K562 (cell line): Measurements from ENCODE around the gene KCTD21. TPM values are rescaled to one million over a fixed set of nuclear protein-coding genes. Genes with fewer than 3 reads are reported as not detected.

Experiments used
- ATAC-seq: fragments of 200-7000 bp; cut with Tn5 transposase; 3 replicates; pipeline ENCODE4 v1.9.1; 2020; ENCODE audit warnings: moderate library complexity
- BruUV-seq: library from RNA; stranded (reverse); fragments of 400-500 nt; replicated peaks from 2 replicates; lab custom pipeline; 2021; lab: Mats Ljungman, UMichigan
- CTCF ChIA-PET: fragments of 300-600 bp; formaldehyde crosslinking; extraction: SDS; loops from one replicate; lab custom pipeline; 2021; ENCODE audit warnings: low intra/inter-chr PET ratio; lab: Yijun Ruan, JAX
- POLR2A ChIA-PET: fragments of 300-600, 350-650 bp; sonication (Branson Sonifier 250); formaldehyde crosslinking; extraction: SDS; loops from one replicate; lab custom pipeline; 2021; ENCODE audit warnings: antibody characterized with exemption, inconsistent platforms; lab: Yijun Ruan, JAX
- DNase-seq, 4 experiments: peaks; one replicate each; pipeline versions ENCODE4 v3.0.0 to v3.0.0-alpha.2; 2011 to 2018; ENCODE audit warnings: low spot score in 3 of 4, mixed read lengths in 3 of 4; ENCODE audit errors: extremely low read depth in 1 of 4
- FAIRE-seq: peaks from 2 replicates; lab custom pipeline; 2011; peaks lifted over from hg19 to GRCh38; lab: Jason Lieb, UNC
- H2AFZ ChIP-seq: 2 replicates; pipeline ENCODE4 v1.6.0; 2011; ENCODE audit warnings: low read depth, low read length, control low read depth, inconsistent platforms
- H3K27ac ChIP-seq: fragments of 200-600 bp; 3 replicates; pipeline ENCODE4 v1.8.0; 2011; ENCODE audit warnings: low read depth, mild to moderate bottlenecking, control low read depth, inconsistent platforms, low read length, moderate library complexity, mixed read lengths; ENCODE audit errors: extremely low read depth
- H3K27me3 ChIP-seq, 2 experiments: fragments of 300-600 bp in 1 of 2; 2 replicates in 1 of 2; 3 replicates in 1 of 2; pipeline versions ENCODE4 v1.6.0 to v1.8.0; 2011; ENCODE audit warnings: inconsistent platforms in 2 of 2, low read length in 2 of 2, mild to moderate bottlenecking in 1 of 2, mixed read lengths in 1 of 2, moderate library complexity in 1 of 2; ENCODE audit not compliant: control insufficient read depth in 2 of 2, insufficient read depth in 2 of 2
- H3K36me3 ChIP-seq: fragments of 300-600 bp; 3 replicates; pipeline ENCODE4 v1.8.0; 2011; ENCODE audit warnings: mild to moderate bottlenecking, low read length, inconsistent platforms; ENCODE audit not compliant: control insufficient read depth, insufficient read depth
- H3K4me1 ChIP-seq, 2 experiments: fragments of 200-600 bp in 1 of 2; replicated peaks in 1 of 2; 2 replicates in 1 of 2; 3 replicates in 1 of 2; pipeline versions ENCODE4 v1.5.1 to v1.8.0; 2011; ENCODE audit warnings: inconsistent platforms in 2 of 2, low read length in 2 of 2, mild to moderate bottlenecking in 1 of 2, mixed read lengths in 1 of 2, moderate library complexity in 1 of 2; ENCODE audit not compliant: control insufficient read depth in 2 of 2, insufficient read depth in 2 of 2
- H3K4me2 ChIP-seq: 2 replicates; pipeline ENCODE4 v1.6.1; 2011; ENCODE audit warnings: low read length, control low read depth, inconsistent platforms, mixed read lengths; ENCODE audit not compliant: insufficient read depth
- H3K4me3 ChIP-seq: fragments of 200-600 bp; sonication (generic), shearing (Covaris generic); 2 replicates; pipeline ENCODE4 v1.5.1; 2016; ENCODE audit warnings: control low read depth, inconsistent platforms
- H3K79me2 ChIP-seq: fragments of 200-600 bp; 3 replicates; pipeline ENCODE4 v1.8.0; 2011; ENCODE audit warnings: low read length, inconsistent platforms; ENCODE audit not compliant: control insufficient read depth, insufficient read depth
- H3K9ac ChIP-seq, 2 experiments: 2 replicates each; pipeline versions ENCODE4 v1.6.0 to v1.6.1; 2011; ENCODE audit warnings: low read depth in 2 of 2, low read length in 2 of 2, control low read depth in 1 of 2, inconsistent platforms in 1 of 2, mild to moderate bottlenecking in 1 of 2, mixed read lengths in 1 of 2; ENCODE audit not compliant: insufficient read depth in 1 of 2
- H3K9me1 ChIP-seq: one replicate; pipeline ENCODE4 v1.6.0; 2011; ENCODE audit warnings: inconsistent platforms, mild to moderate bottlenecking, low read length, moderate library complexity; ENCODE audit not compliant: control insufficient read depth, insufficient read depth
- H3K9me3 ChIP-seq: replicated peaks from 2 replicates; pipeline ENCODE4 v1.5.1; 2011; ENCODE audit warnings: low read depth, low read length, inconsistent platforms; ENCODE audit not compliant: control insufficient read depth, insufficient read depth
- H4K20me1 ChIP-seq: replicated peaks from 2 replicates; pipeline ENCODE4 v1.6.1; 2011; ENCODE audit warnings: low read length, inconsistent platforms, mixed read lengths; ENCODE audit not compliant: control insufficient read depth, insufficient read depth
- ARHGAP35 ChIP-seq: fragments of 450-650 bp; IDR thresholded peaks from 2 replicates; pipeline ENCODE4 v1.6.1; 2018; ENCODE audit not compliant: partially characterized antibody
- NFIX ChIP-seq: fragments of 250-450 bp; sonication (Bioruptor Pico); IDR thresholded peaks from 2 replicates; pipeline ENCODE4 v1.4.0; 2020; ENCODE audit warnings: low read depth, mild to moderate bottlenecking, moderate library complexity
- POLR2AphosphoS2 ChIP-seq: IDR thresholded peaks from 2 replicates; pipeline ENCODE4 v1.6.1; 2012; ENCODE audit warnings: low read length, improper control_type of control experiment
- POLR2B ChIP-seq: fragments of 450-650 bp; IDR thresholded peaks from 2 replicates; pipeline ENCODE4 v1.6.1; 2018; ENCODE audit warnings: low read depth; ENCODE audit not compliant: partially characterized antibody
- TCFL5 ChIP-seq: fragments of 250-450 bp; sonication (Bioruptor Pico); conservative IDR thresholded peaks from 2 replicates; pipeline ENCODE4 v1.6.1; 2021; ENCODE audit warnings: mild to moderate bottlenecking, moderate library complexity, matching md5 sums
- TRIM28 ChIP-seq: fragments of 450-650 bp; IDR thresholded peaks from 2 replicates; pipeline ENCODE4 v1.6.1; 2017
- ZNF699 ChIP-seq: fragments of 250-450 bp; sonication (Bioruptor Pico); IDR thresholded peaks from 2 replicates; pipeline ENCODE4 v1.8.0; 2021; ENCODE audit warnings: mild to moderate bottlenecking, moderate library complexity; ENCODE audit not compliant: insufficient replicate concordance
- WGBS: fragments of 100-300 bp; shearing (Covaris generic); methylation state at CpG from one replicate; pipeline ENCODE4 v1.1.6; 2016; ENCODE audit warnings: low coverage, mixed read lengths; ENCODE audit not compliant: insufficient coverage; ENCODE audit errors: missing lambda C conversion rate; 5-methylcytosine and 5-hydroxymethylcytosine counted together
- in situ Hi-C: fragments of 300-500 bp; cut with MboI; formaldehyde crosslinking; loops from 4 replicates; pipeline ENCODE4 v1.15.0; 2018; ENCODE audit warnings: inconsistent platforms, mixed read lengths
- intact Hi-C: fragments of 100-400 bp; cut with micrococcal nuclease; formaldehyde crosslinking; loops from 2 replicates; pipeline ENCODE4 v1.14.2; 2022
- polyA plus RNA-seq, 8 experiments: library from polyadenylated mRNA; depleted of rRNA in 4 of 8; stranded (reverse) in 5 of 8; unstranded in 3 of 8; fragments of >200 nt; fragmentation: Nextera tagmentation in 2 of 8; fragmentation: Illumina TruSeq in 1 of 8; extraction: Ambion mirVana in 2 of 8; extraction: Trizol in 1 of 8; gene quantifications; 2 replicates each; pipeline versions ENCODE4 v1.2.1 to v1.2.3, GENCODE V29; 2011 to 2014; ENCODE audit warnings: inconsistent platforms in 1 of 8, missing spikeins in 1 of 8
- total RNA-seq, 7 experiments: library from RNA; depleted of rRNA in 6 of 7; stranded (reverse); fragments of >200 nt in 6 of 7; fragmentation: Illumina TruSeq in 2 of 7; extraction: Trizol in 2 of 7; gene quantifications; 2 replicates each; pipeline versions ENCODE4 v1.2.1 to v1.2.3, GENCODE V29; 2011 to 2021; ENCODE audit warnings: low replicate concordance in 1 of 7
- TF ChIP-seq, protein P1 (sequence below): fragments of 450-650 bp; IDR thresholded peaks from 2 replicates; pipeline ENCODE4 v1.7.1; 2018; ENCODE audit warnings: mild to moderate bottlenecking, low read depth; ENCODE audit not compliant: partially characterized antibody

The KCTD21 gene
- total and polyA plus RNA-seq, 9 of the 15 experiments (the other 6 are each of a cell fraction or from before 2014, with no cell fraction given): 0.34 to 5.4 (median 1.9) TPM

DNA sequence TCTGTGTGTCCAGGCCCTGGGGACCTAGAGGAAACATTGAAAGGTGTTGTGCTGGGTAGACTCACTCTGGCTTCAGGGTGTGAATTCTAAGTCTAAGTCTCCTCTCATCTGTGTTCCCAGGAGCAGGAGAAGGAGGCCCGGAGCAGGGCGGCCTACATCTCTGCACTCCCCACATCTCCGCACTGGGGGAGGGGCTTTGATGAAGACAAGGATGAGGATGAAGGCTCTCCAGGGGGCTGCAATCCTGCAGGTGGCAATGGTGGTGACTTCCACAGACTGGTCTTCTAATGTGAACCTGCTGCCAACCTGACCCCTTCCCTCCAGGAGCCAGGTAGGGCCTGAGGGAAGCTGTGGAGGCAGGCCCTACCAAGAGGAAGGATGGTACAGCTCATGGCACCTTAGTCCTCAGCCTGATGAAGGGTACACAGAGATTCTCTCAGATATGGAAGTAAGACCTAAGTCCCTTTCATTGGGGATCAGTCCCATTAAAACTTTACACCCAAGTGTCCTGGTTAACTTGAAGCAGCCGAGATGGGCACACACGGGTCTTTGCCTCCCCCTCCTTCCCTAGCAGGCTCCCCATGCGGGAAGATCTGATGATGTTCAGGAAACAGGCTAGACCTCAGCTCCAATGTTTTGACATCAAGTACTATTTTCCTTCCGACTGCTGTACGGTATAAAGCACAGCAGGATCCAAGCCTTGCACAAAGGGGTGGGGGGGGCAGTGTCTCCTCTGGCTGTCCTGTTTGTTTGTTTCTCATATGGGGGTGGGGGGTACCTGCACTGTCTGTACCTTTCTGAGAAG, 25.3 kb upstream of the KCTD21 start:
- WGBS: 83% methylated on average over 8 of the region's 8 CpGs
- TF ChIP-seq POLR2AphosphoS2 (peak; percentile 66; the same call in 1 of the 2 replicates), POLR2B (peak; percentile 19), TCFL5 (CRISPR knock-in tag) (no peak), NFIX (CRISPR knock-in tag) (no peak), TRIM28 (no peak), ZNF699 (CRISPR knock-in tag) (no peak), ARHGAP35 (no peak)
- TF ChIP-seq, protein P1, sequence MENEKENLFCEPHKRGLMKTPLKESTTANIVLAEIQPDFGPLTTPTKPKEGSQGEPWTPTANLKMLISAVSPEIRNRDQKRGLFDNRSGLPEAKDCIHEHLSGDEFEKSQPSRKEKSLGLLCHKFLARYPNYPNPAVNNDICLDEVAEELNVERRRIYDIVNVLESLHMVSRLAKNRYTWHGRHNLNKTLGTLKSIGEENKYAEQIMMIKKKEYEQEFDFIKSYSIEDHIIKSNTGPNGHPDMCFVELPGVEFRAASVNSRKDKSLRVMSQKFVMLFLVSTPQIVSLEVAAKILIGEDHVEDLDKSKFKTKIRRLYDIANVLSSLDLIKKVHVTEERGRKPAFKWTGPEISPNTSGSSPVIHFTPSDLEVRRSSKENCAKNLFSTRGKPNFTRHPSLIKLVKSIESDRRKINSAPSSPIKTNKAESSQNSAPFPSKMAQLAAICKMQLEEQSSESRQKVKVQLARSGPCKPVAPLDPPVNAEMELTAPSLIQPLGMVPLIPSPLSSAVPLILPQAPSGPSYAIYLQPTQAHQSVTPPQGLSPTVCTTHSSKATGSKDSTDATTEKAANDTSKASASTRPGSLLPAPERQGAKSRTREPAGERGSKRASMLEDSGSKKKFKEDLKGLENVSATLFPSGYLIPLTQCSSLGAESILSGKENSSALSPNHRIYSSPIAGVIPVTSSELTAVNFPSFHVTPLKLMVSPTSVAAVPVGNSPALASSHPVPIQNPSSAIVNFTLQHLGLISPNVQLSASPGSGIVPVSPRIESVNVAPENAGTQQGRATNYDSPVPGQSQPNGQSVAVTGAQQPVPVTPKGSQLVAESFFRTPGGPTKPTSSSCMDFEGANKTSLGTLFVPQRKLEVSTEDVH: peak; percentile 18
- CTCF ChIA-PET: no interaction called here

More for the DNA sequence above, 25.3 kb upstream of the KCTD21 start:
- no peak overlapping the region for H3K27ac ChIP-seq
- H3K4me3 ChIP-seq: no peak overlapping the region
- no peak overlapping the region for H2AFZ ChIP-seq
- H3K9me3 ChIP-seq: no peaks in the 10 kb centered on the region
- BruUV-seq: no TSS peak
- H3K79me2 ChIP-seq: no peaks in the 10 kb centered on the region
- no peaks in the 10 kb centered on the region for H4K20me1 ChIP-seq
- peaks cover 5 to 12% of the 10 kb centered on the region in 2 experiments; a peak in 4 of 5 replicates for H3K4me1 ChIP-seq
- no peak overlapping the region for H3K4me2 ChIP-seq
- no peak overlapping the region for H3K9ac ChIP-seq
- FAIRE-seq (no peak), DNase-seq (no peak), ATAC-seq (peak; percentile 4)
- intact Hi-C loops: no loop called here
- POLR2A ChIA-PET: interaction anchor here (0.7 to 1.1 kb wide), 3 partner anchors 10 to 202 kb away, joined by 3 to 4 read pairs (median 4); no protein-coding TSS in a partner anchor
- H3K36me3 ChIP-seq: peaks cover 63% of the 10 kb centered on the region; the same call in 2 of the 3 replicates
- no peaks in the 10 kb centered on the region for H3K27me3 ChIP-seq
- H3K9me1 ChIP-seq: peaks cover 3% of the 10 kb centered on the region
- in situ Hi-C loops: no loop called here
